IPS-15b (cell line): ENCODE results near the gene NREP.
A peak's percentile ranks its signal among the peaks of the same experiment; 100 is the strongest.

ENCODE experiments used
- H3K27me3 ChIP-seq: one replicate; pipeline ENCODE4 v1.6.1; 2013; ENCODE audit warnings: low read length; ENCODE audit not compliant: control insufficient read depth, insufficient read depth
- H3K36me3 ChIP-seq: one replicate; pipeline ENCODE4 v1.6.1; 2013; ENCODE audit warnings: low read length; ENCODE audit not compliant: control insufficient read depth, insufficient read depth
- H3K4me1 ChIP-seq: one replicate; pipeline ENCODE4 v1.6.1; 2013; ENCODE audit warnings: mild to moderate bottlenecking, low read length; ENCODE audit not compliant: control insufficient read depth, insufficient read depth
- H3K4me3 ChIP-seq: one replicate; pipeline ENCODE4 v1.5.1; 2013; ENCODE audit warnings: low read depth, low read length
- H3K9ac ChIP-seq: one replicate; pipeline ENCODE4 v1.6.1; 2013; ENCODE audit warnings: low read depth, mild to moderate bottlenecking, low read length
- H3K9me3 ChIP-seq: one replicate; pipeline ENCODE4 v1.6.1; 2013; ENCODE audit warnings: mild to moderate bottlenecking, low read length; ENCODE audit not compliant: control insufficient read depth, insufficient read depth

NREP gene, protein sequence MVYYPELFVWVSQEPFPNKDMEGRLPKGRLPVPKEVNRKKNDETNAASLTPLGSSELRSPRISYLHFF

DNA sequence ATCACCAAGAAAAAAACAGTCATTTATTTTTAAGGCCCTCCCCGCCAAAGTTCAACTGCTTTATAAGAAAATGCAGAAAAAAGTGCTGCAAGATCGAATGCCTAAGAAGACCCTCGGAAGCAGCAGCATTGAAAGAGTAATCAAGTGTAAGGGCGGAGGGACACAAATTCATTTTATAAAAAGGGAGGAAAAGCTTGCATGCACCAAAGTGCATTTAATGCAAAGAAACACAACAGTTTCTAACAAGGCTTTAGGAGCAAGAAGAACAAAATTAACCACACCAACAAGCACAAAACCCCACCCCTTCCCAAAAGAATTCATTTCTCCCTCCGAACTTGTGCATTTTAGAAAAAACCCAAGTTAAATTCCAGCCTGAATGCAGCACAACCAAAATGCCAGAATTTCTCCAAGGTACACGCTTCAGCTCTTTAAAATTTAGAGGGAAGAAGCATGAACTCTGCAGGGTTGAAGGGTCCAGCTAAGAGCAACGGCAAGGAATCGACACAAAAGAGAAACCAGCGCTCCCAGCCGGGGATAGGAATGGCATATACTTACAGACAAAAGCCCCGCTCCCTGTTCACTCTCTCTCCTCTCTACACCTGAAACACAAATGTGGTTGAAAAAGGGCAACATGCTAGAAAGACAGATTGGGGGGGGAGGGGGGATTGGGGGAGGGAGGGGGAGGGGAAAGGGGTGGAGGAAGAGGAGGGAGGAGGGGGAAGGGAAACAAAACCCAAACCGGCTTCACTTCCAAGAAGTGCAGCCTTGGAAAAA lies at the start of gene NREP:
Gene NREP, minus strand, starts transcription at position 614 of the 774 bp plus-strand sequence. CDS start 1,422 bp downstream, outside the sequence.
- Histone ChIP-seq H3K27me3 (peaks cover 2% of the 10 kb centered on the region), H3K4me1 (peaks cover 15% of the 10 kb centered on the region)

DNA sequence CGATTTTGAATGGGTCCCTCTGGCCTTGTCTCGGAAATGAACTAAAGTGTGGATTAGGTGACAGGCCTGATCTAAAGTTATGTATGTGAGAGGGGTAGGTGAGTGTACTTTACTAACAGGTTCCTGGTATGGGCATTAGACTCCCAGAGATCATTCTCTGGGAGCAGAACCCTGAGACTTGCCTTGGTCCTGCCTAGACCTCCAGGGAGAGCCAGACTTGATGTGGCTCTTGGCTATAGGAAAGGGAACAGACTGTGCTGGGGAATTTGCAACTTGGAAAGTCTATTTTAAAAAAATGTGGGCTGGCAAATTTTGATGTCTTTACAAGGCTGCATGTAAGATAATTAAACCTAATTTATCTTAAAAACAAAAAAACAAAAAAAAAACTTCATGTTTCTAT lies 49.8 kb upstream of the NREP start:
- H3K27me3 ChIP-seq: no peaks in the 10 kb centered on the region
- H3K9ac ChIP-seq: no peak overlapping the region
- no peaks in the 10 kb centered on the region for H3K9me3 ChIP-seq
- peaks cover 4% of the 10 kb centered on the region for H3K4me1 ChIP-seq
- H3K36me3 ChIP-seq: no peaks in the 10 kb centered on the region
- H3K4me3 ChIP-seq: no peak overlapping the region

More for the DNA sequence above, at the start of gene NREP:
- Histone ChIP-seq H3K4me3 (peak within 1 kb of the TSS; percentile 85), H3K9ac (peak within 1 kb of the TSS; percentile 87), H3K36me3 (no peaks in the 10 kb centered on the region), H3K9me3 (no peaks in the 10 kb centered on the region)

DNA sequence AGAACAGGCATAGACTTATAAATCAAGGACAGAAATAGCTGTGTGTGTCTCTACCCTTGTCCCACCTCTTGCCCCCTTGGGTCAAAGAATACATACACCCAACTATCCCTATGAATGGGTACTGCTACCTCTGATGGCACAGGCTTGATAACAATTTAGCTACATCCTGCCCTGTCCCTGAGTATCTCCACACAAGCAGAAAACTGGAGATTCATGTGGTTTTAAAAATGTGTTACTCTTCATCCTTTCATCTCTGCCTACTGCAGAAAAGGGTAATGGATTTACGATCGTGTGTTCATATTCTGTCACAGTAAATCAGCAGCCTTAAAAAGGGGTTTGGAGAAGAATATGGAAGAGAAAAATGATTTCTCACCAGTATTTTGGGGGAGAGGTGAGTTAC lies 49.2 kb upstream of the NREP start:
- H3K9ac ChIP-seq: no peak overlapping the region
- no peaks in the 10 kb centered on the region for H3K36me3 ChIP-seq
- H3K9me3 ChIP-seq: no peaks in the 10 kb centered on the region
- H3K4me1 ChIP-seq: peaks cover 4% of the 10 kb centered on the region
- H3K27me3 ChIP-seq: no peaks in the 10 kb centered on the region
- no peak overlapping the region for H3K4me3 ChIP-seq

DNA sequence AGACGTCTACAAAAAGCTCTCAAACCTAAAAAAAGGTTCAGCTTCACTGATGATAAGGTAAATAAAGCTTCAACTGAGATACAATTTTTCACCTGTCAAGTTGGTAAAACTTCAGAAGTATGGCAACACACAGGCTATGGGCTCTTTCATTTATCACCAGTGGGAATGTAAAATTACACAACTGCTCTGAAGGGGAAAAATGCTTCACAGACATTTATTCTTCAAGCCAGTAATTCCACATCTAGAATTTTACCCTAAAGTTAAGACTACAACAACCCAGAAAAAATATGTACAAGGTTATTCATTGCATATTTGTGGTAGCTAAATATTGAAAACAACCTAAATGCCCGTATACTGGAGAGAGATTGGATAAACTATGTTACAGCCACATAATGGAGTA lies 48.1 kb upstream of the NREP start:
- H3K9me3 ChIP-seq: no peaks in the 10 kb centered on the region
- H3K4me1 ChIP-seq: peaks cover 9% of the 10 kb centered on the region
- no peak overlapping the region for H3K4me3 ChIP-seq
- H3K36me3 ChIP-seq: no peaks in the 10 kb centered on the region
- H3K9ac ChIP-seq: no peak overlapping the region
- no peaks in the 10 kb centered on the region for H3K27me3 ChIP-seq

DNA sequence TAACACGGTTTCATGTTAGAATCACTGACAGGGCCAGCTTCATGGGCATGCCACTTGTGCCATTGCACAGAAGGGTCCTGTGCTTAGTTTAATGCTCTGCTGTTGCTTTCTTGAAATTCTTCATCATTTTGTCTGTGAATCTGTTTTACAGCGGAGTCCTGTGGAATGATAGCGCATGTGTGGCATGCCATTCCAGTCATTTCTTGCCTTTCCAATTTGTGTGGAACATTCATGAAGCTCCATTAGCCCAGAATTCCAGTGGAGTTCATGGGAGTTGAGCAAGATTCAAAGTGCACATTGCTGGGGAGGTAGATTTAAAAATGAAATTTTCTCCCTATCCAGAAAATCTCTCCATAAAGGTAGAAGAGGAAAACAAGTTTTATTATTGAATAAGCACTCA lies 43.4 kb upstream of the NREP start:
- H3K9me3 ChIP-seq: no peaks in the 10 kb centered on the region
- peaks cover 9% of the 10 kb centered on the region for H3K4me1 ChIP-seq
- H3K36me3 ChIP-seq: no peaks in the 10 kb centered on the region
- no peak overlapping the region for H3K9ac ChIP-seq
- H3K4me3 ChIP-seq: no peak overlapping the region
- no peaks in the 10 kb centered on the region for H3K27me3 ChIP-seq

DNA sequence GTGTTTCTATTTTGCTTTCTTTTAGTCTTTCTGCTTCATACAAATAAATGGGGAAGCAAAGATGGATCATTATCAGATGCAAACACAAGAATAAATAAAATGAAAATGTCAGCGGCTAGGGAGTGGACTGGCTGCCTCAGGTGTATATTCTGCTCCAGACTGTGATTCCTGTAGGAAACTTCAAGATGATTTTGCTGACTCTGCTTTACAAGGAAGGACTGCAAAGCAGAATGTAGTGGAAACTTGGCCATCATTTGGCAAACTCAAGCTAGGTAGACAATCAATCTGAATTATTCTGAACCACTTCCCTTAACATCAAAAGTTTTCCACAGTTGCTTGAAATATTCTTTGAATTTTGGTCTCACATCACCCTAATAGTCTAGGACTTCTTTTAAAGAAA lies 38.1 kb upstream of the NREP start:
- H3K9me3 ChIP-seq: no peaks in the 10 kb centered on the region

DNA sequence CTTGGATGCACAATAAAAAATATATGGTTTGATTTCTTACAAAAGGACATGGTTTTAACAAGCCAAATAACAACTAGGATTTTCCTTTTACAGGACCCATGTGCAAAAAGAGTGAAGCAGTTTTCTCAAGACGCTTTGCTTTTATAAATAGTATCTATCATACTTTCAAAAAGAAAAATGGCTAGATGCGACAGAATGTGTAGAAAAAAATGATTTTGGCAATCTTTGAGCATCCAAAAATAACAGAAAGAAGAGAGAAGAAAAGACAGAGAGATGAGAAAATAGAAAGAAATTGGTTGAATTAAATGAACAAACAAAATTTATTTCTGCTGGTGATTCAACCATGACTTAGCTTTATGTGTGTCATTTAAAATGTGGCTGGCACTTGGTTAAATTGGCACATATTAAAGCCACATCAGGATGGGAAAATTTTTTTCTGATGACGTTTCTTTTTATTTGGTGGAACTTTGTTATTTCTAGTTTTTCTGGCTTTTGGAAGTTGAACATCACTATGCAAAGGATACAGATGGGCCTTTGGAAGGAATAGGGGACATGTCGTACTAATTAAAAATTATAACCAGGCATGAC lies 35.6 kb upstream of the NREP start:
- no peak overlapping the region for H3K9ac ChIP-seq
- no peaks in the 10 kb centered on the region for H3K4me1 ChIP-seq
- H3K27me3 ChIP-seq: no peaks in the 10 kb centered on the region
- no peaks in the 10 kb centered on the region for H3K36me3 ChIP-seq
- H3K9me3 ChIP-seq: no peaks in the 10 kb centered on the region
- H3K4me3 ChIP-seq: no peak overlapping the region

More for the DNA sequence above, 38.1 kb upstream of the NREP start:
- H3K9ac ChIP-seq: no peak overlapping the region
- no peaks in the 10 kb centered on the region for H3K27me3 ChIP-seq
- H3K4me1 ChIP-seq: no peaks in the 10 kb centered on the region
- no peaks in the 10 kb centered on the region for H3K36me3 ChIP-seq
- H3K4me3 ChIP-seq: no peak overlapping the region

DNA sequence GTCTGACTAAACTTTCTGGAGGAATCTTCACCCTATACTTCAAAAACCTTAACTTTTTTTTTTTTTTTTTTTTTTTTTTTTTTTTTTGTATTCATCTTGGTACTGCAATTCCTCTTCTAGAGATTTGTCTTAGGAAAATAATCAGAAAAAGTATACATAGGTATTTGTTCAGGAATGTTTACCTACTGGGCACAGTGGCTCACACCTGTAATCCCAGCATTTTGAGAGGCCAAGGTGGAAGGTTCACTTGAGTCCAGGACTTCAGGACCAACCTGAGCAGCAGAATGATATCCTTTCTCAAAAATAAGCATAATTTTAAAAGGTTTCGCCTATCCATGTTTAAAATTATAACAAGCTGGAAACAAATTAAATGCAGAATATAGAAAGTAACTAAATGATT lies 33.3 kb upstream of the NREP start:
- H3K27me3 ChIP-seq: no peaks in the 10 kb centered on the region
- H3K36me3 ChIP-seq: no peaks in the 10 kb centered on the region

DNA sequence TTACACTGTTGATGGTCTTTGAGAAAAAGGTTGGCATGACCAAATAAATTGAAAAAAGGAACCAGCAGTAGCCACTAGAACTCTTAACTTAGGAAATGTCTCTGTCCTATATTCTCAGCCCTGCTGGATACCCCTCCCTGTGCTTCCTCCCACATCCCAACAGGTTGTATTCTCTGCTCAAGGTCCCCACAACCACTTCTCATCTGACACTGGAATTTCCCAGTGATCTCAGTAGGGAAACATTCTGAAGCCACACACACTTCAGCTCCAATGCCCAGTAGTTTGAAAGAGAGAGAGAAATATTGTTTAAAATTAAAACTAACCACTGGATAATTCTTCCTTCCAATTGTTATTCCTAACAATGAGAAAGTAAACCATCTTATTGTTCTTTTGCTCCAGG lies 30.0 kb upstream of the NREP start:
- Histone ChIP-seq H3K4me3 (no peak overlapping the region), H3K36me3 (no peaks in the 10 kb centered on the region), H3K4me1 (no peaks in the 10 kb centered on the region), H3K9ac (no peak overlapping the region), H3K27me3 (no peaks in the 10 kb centered on the region), H3K9me3 (no peaks in the 10 kb centered on the region)

More for the DNA sequence above, 33.3 kb upstream of the NREP start:
- no peak overlapping the region for H3K9ac ChIP-seq
- no peaks in the 10 kb centered on the region for H3K9me3 ChIP-seq
- no peak overlapping the region for H3K4me3 ChIP-seq
- H3K4me1 ChIP-seq: no peaks in the 10 kb centered on the region

DNA sequence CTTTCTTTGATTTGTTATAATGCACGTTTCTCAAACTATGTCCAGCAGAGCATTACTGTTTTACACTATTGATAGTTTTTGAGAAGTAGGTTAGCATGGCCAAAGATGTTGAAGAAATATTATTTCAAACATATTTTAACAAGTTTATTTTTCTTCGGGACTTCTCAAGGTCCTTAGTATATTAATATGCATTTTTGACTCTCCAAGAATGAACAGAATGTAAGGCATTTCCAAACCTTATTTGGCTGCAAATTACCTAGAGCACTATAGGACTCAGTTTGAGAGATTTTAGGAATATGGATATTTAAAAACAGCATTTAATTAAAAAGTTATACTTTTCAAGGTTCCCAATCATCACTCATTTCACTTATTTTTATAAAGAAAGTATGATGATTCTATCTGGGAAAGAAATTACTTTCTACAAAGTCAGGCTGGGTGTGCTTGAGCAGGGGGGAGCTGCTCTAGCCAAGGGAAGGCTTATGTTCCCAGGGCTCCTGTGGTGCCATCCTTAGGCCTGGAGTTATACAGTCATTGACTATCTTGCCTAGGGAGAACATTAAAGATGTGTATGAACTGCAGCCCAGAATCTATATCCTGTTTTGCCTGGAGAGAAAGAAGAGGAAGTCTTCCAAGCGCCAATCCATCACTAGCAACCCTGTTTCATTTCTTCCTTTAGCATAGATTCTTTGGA lies 27.6 kb upstream of the NREP start:
- no peaks in the 10 kb centered on the region for H3K27me3 ChIP-seq
- H3K9ac ChIP-seq: no peak overlapping the region
- H3K9me3 ChIP-seq: no peaks in the 10 kb centered on the region
- H3K4me1 ChIP-seq: no peaks in the 10 kb centered on the region
- H3K4me3 ChIP-seq: no peak overlapping the region
- no peaks in the 10 kb centered on the region for H3K36me3 ChIP-seq

DNA sequence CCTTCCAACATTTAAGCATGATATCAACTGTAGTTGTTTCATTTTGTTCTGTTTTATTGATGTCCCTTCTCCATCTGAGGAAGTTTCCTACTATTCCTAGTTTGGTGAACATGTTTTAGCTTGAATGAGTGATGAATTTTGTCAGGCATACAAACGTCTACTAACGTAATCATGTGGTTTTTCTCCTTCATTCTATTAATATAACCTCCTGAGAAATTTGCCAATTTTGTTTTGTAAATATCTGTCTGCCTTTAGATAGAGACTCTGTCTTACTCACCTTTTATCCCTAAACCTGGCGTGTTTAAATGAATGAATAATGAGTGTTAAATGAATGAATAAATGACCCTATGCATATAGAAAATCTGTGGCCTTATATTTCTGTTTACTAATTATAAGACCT lies 26.5 kb upstream of the NREP start:
- no peaks in the 10 kb centered on the region for H3K9me3 ChIP-seq
- no peaks in the 10 kb centered on the region for H3K36me3 ChIP-seq

DNA sequence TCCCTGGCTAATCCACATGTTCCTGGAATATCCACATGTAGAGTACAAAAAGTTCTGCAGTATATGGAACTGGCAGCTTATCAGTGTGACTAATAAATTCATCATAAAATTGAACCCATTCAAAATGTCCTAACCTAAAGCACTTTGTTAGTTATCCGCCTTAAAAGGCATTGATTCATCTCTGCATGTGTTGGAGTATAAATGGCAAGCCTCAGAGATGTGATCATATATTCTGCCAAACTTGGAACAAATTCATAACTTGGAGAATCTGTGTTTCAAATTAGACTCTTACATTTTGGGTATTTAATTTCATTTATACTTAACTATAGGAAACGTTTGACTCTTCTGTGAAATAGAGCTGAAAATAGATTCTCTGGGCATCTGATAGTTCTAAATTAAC lies 25.2 kb upstream of the NREP start:
- no peaks in the 10 kb centered on the region for H3K9me3 ChIP-seq
- H3K27me3 ChIP-seq: no peaks in the 10 kb centered on the region
- no peaks in the 10 kb centered on the region for H3K4me1 ChIP-seq
- no peak overlapping the region for H3K4me3 ChIP-seq
- no peaks in the 10 kb centered on the region for H3K36me3 ChIP-seq
- no peak overlapping the region for H3K9ac ChIP-seq

More for the DNA sequence above, 26.5 kb upstream of the NREP start:
- Histone ChIP-seq H3K27me3 (no peaks in the 10 kb centered on the region), H3K9ac (no peak overlapping the region), H3K4me3 (no peak overlapping the region), H3K4me1 (no peaks in the 10 kb centered on the region)
